ENCODE data around the gene VPS33B. TPM values are rescaled to one million over a fixed set of nuclear protein-coding genes. Genes with fewer than 3 reads are reported as not detected.

Gene VPS33B
- total RNA-seq, 1 donor from 2014 or later, result 10.5 TPM

DNA sequence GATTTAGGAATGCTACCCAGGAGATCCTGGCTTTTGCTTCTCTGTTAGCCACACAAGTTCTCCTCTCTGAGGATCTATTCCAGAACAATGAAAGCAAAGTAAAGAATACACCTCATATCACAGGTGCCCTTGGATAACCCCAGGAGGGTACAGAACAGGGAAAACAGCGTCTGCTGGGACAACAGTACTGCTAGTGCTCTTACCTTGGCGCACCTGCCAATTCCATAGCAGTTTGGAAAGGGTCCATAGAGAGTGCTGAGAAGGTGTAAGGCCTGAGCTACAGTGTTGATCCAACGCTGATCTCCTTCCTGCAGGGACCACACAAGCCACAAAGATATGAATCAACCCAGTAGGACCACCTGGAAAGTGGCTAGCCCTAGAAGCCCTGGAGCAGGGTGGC, 15.1 kb downstream of the VPS33B start:
- Histone ChIP-seq H3K36me3 (ENCODE audit: control insufficient read depth, insufficient read depth, low read length) (peaks cover 33% of the 10 kb centered on the region), H3K4me3 (ENCODE audit: low read depth, low read length) (no peak overlapping the region), H3K27me3 (ENCODE audit: control insufficient read depth, insufficient read depth, low read length) (no peaks in the 10 kb centered on the region)
- FAIRE-seq, result peak; percentile 28
- DNase-seq (ENCODE audit: low read depth), result no peak
- TF ChIP-seq, protein P1, sequence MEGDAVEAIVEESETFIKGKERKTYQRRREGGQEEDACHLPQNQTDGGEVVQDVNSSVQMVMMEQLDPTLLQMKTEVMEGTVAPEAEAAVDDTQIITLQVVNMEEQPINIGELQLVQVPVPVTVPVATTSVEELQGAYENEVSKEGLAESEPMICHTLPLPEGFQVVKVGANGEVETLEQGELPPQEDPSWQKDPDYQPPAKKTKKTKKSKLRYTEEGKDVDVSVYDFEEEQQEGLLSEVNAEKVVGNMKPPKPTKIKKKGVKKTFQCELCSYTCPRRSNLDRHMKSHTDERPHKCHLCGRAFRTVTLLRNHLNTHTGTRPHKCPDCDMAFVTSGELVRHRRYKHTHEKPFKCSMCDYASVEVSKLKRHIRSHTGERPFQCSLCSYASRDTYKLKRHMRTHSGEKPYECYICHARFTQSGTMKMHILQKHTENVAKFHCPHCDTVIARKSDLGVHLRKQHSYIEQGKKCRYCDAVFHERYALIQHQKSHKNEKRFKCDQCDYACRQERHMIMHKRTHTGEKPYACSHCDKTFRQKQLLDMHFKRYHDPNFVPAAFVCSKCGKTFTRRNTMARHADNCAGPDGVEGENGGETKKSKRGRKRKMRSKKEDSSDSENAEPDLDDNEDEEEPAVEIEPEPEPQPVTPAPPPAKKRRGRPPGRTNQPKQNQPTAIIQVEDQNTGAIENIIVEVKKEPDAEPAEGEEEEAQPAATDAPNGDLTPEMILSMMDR (IDR thresholded peaks at IDR 0.05; ENCODE audit: insufficient read depth, low read length, severe bottlenecking), result no peak

DNA sequence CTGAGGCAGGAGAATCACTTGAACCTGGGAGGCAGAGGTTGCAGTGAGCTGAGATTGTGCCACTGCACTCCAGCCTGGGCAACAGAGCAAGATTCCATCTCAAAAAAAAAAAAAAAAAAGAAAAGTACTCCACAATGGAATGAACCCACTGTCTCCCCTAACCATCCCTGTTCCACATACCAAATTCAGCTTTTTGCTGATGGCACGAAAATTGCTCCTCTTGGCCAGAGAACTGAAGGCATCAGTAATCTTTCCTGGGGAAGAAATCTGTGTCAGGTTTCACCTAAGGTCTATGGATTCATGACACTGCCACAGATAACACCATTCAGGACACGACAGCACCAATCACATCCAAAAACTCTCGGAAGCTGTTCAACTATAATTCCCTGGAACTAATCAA, 21.2 kb downstream of the VPS33B start:
- FAIRE-seq, result no peak
- DNase-seq (ENCODE audit: low read depth), result no peak
- Histone ChIP-seq H3K27me3 (ENCODE audit: control insufficient read depth, insufficient read depth, low read length) (no peaks in the 10 kb centered on the region), H3K36me3 (ENCODE audit: control insufficient read depth, insufficient read depth, low read length) (peaks cover 26% of the 10 kb centered on the region), H3K4me3 (ENCODE audit: low read depth, low read length) (no peak overlapping the region)
- TF ChIP-seq, protein P1 (IDR thresholded peaks at IDR 0.05; ENCODE audit: insufficient read depth, low read length, severe bottlenecking), result no peak

DNA sequence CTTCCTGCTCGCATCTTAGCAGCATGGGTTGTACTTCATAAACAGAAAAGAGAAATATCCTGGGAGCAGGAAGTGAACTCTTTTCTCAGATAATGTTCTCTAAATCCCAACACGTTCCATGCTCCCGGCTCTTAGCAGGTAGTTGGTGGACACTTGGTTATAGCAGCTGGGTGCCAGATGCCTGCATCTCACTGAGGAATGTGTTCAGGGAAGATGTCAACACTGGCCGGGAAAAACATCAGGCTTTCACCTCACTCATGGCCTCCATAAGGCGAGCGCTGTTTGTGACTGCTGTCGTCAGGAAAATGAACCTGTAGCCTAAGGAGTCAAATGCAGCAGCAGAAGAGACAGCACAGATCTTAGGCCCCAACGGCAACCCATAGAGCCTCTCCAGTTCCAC, 23.7 kb downstream of the VPS33B start:
- no peak for DNase-seq (ENCODE audit: low read depth)
- H3K4me3 ChIP-seq (ENCODE audit: low read depth, low read length), result no peak overlapping the region
- FAIRE-seq, result no peak
- no peaks in the 10 kb centered on the region for H3K27me3 ChIP-seq (ENCODE audit: control insufficient read depth, insufficient read depth, low read length)
- H3K36me3 ChIP-seq (ENCODE audit: control insufficient read depth, insufficient read depth, low read length), result peaks cover 13% of the 10 kb centered on the region
- TF ChIP-seq, protein P1 (IDR thresholded peaks at IDR 0.05; ENCODE audit: insufficient read depth, low read length, severe bottlenecking), result no peak

DNA sequence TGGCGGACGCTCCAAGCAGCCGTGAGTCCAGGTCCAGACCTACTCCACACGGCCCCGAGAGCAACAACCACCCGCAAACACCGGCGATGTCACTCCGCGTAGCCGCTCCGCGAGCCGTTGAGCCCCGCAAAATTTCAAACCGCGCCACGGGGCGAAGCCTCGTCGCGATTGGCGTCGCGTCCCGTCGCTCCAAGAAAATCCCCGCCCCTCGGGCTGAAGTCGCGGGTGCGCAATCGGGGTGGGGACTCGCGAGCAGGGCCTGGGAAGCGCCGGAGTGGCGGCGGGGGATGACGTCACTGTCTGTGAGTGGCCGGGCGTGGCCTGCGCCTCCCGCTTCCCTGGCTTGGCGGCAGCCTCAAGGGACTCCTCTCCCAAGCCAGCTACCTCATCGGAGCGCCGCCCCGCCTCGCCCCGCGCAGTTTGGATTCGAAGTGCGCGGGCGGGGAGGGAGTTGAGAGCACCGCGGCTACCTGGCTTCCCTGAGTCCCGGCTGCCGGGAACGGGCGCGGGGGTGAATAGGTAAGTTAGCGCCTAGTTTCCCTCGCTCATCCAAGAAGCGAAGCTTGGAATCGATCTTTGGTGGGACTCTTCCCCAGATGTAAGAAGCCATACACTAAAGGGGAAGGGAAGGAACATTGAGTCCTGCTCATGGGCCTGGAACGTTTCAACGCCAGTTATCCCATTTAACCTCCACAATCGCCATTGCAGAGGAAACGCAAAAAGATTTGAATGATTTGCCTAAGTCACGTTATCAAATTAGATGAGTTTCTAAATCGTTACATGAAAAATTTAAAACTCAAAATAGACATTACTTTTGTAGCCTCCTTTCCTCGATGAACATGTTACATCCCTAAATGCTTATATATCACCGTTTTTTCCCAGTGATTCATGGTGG, 27.7 kb downstream of the VPS33B start, which contains the start of gene PRC1:
PRC1 (minus strand) TSS at position 119 of the 895 bp plus-strand sequence; CDS start at position 1, 118 bp downstream.
- H3K36me3 ChIP-seq (ENCODE audit: control insufficient read depth, insufficient read depth, low read length), result peaks cover 3% of the 10 kb centered on the region
- FAIRE-seq, result no peak
- H3K27me3 ChIP-seq (ENCODE audit: control insufficient read depth, insufficient read depth, low read length), result no peaks in the 10 kb centered on the region
- peak; percentile 95 for DNase-seq (ENCODE audit: low read depth)
- TF ChIP-seq, protein P1 (IDR thresholded peaks at IDR 0.05; ENCODE audit: insufficient read depth, low read length, severe bottlenecking), result no peak
- H3K4me3 ChIP-seq (ENCODE audit: low read depth, low read length), result peak within 1 kb of the TSS; percentile 99

DNA sequence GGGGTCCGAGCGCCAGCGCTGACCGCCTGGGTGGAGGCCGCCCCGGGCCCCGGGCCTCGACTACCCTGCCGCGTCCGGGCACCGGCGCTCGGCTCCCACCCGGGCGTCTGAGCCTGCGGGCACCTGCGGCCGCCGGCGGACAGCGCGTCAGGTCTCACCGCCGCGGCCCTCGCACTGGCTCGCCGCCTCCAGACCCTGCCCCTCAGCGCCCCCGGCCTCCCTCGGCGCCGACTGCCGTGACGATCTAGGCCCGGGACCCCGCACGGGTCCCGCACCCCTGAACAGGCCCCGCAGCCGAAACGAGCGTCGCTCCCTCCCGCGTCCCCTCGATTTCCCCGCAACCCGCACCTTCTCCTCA, 28.4 kb downstream of the VPS33B start:
- FAIRE-seq (no peak), DNase-seq (ENCODE audit: low read depth) (no peak)
- Histone ChIP-seq H3K4me3 (ENCODE audit: low read depth, low read length) (peak overlapping the region; percentile 99), H3K36me3 (ENCODE audit: control insufficient read depth, insufficient read depth, low read length) (no peaks in the 10 kb centered on the region), H3K27me3 (ENCODE audit: control insufficient read depth, insufficient read depth, low read length) (no peaks in the 10 kb centered on the region)
- TF ChIP-seq, protein P1 (IDR thresholded peaks at IDR 0.05; ENCODE audit: insufficient read depth, low read length, severe bottlenecking), result no peak
